Brain microvascular endothelial cell (primary cell): Measurements from ENCODE around the gene AP3S1.

Experiments
- DNase-seq: peaks from one replicate; pipeline ENCODE4 v3.0.0-alpha.2; 2020
- H3K27ac ChIP-seq: fragments of 250-450 bp; sonication (Bioruptor Pico); 2 replicates; pipeline ENCODE4 v1.5.1; 2020; ENCODE audit warnings: mild to moderate bottlenecking, moderate library complexity
- H3K27me3 ChIP-seq: fragments of 250-450 bp; sonication (Bioruptor Pico); replicated peaks from 2 replicates; pipeline ENCODE4 v1.5.1; 2020; ENCODE audit warnings: mild to moderate bottlenecking
- H3K36me3 ChIP-seq: fragments of 250-450 bp; sonication (Bioruptor Pico); replicated peaks from 2 replicates; pipeline ENCODE4 v1.5.1; 2020; ENCODE audit warnings: mild to moderate bottlenecking
- H3K4me3 ChIP-seq: 2 replicates; pipeline ENCODE4 v1.5.1; 2011; ENCODE audit warnings: low read depth, mild to moderate bottlenecking, control low read depth, low read length, moderate library complexity
- CTCF ChIP-seq: IDR thresholded peaks from 2 replicates; pipeline ENCODE4 v1.5.1; 2011; ENCODE audit warnings: low read depth, mild to moderate bottlenecking, moderate library complexity, low read length, control low read depth, inconsistent platforms; ENCODE audit errors: missing control alignments
- in situ Hi-C: cut with HindIII; loops from 2 replicates; pipeline ENCODE4 v1.10.0; 2017; ENCODE audit warnings: low sequenced_read_pairs, low pct_ligation_motif_present

The AP3S1 gene

GRCh38 chr5:115857626-115858349 is 16.1 kb downstream of the AP3S1 start:
- H3K27ac ChIP-seq, result peak overlapping the region; percentile 66
- H3K4me3 ChIP-seq, result no peak overlapping the region
- DNase-seq, result peak; percentile 72
- TF ChIP-seq CTCF, result no peak
- in situ Hi-C loops, result no loop called here
- H3K36me3 ChIP-seq, result peaks cover 2% of the 10 kb centered on the region
- no peaks in the 10 kb centered on the region for H3K27me3 ChIP-seq

- peak overlapping the region; percentile 66 for H3K27ac ChIP-seq
- peaks cover 2% of the 10 kb centered on the region for H3K36me3 ChIP-seq
- H3K4me3 ChIP-seq, result no peak overlapping the region
- H3K27me3 ChIP-seq, result no peaks in the 10 kb centered on the region
- in situ Hi-C loops, result no loop called here
- no peak for DNase-seq
- no peak for TF ChIP-seq CTCF
These were observed 16.7 kb downstream of the AP3S1 start for GRCh38 chr5:115858396-115858795.

- in situ Hi-C loops, result no loop called here
- no peak for DNase-seq
- H3K36me3 ChIP-seq, result no peaks in the 10 kb centered on the region
- H3K4me3 ChIP-seq, result no peak overlapping the region
- H3K27ac ChIP-seq, result no peak overlapping the region
- TF ChIP-seq CTCF, result no peak
- no peaks in the 10 kb centered on the region for H3K27me3 ChIP-seq
These were observed 17.6 kb downstream of the AP3S1 start for GRCh38 chr5:115859378-115859777.

- Histone ChIP-seq H3K36me3 (peaks cover 7% of the 10 kb centered on the region), H3K4me3 (no peak overlapping the region), H3K27me3 (no peaks in the 10 kb centered on the region), H3K27ac (peak overlapping the region; percentile 17)
- in situ Hi-C loops, result no loop called here
- no peak for DNase-seq
- no peak for TF ChIP-seq CTCF
These were observed 27.6 kb downstream of the AP3S1 start for GRCh38 chr5:115869256-115869795.

- Histone ChIP-seq H3K27me3 (no peaks in the 10 kb centered on the region), H3K36me3 (peaks cover 7% of the 10 kb centered on the region), H3K4me3 (no peak overlapping the region), H3K27ac (no peak overlapping the region)
- no peak for DNase-seq
- in situ Hi-C loops, result no loop called here
- no peak for TF ChIP-seq CTCF
These were observed 30.7 kb downstream of the AP3S1 start for GRCh38 chr5:115872447-115872846.
